GM12874 (cell line): ENCODE results near the gene RIT1.

Source experiments
- TF ChIP-seq, protein P1 (sequence below): IDR thresholded peaks from 2 replicates; pipeline ENCODE4 v1.5.1; 2011; ENCODE audit warnings: low read depth, mild to moderate bottlenecking, control low read depth, low read length, moderate library complexity; ENCODE audit not compliant: insufficient read depth

RIT1 gene

GRCh38 chr1:155888481-155888880 lies 22.7 kb downstream of the RIT1 start:
- TF ChIP-seq, protein P1, sequence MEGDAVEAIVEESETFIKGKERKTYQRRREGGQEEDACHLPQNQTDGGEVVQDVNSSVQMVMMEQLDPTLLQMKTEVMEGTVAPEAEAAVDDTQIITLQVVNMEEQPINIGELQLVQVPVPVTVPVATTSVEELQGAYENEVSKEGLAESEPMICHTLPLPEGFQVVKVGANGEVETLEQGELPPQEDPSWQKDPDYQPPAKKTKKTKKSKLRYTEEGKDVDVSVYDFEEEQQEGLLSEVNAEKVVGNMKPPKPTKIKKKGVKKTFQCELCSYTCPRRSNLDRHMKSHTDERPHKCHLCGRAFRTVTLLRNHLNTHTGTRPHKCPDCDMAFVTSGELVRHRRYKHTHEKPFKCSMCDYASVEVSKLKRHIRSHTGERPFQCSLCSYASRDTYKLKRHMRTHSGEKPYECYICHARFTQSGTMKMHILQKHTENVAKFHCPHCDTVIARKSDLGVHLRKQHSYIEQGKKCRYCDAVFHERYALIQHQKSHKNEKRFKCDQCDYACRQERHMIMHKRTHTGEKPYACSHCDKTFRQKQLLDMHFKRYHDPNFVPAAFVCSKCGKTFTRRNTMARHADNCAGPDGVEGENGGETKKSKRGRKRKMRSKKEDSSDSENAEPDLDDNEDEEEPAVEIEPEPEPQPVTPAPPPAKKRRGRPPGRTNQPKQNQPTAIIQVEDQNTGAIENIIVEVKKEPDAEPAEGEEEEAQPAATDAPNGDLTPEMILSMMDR = no peak

GRCh38 chr1:155884982-155885381 lies 26.2 kb downstream of the RIT1 start:
- TF ChIP-seq, protein P1 = no peak

DNA sequence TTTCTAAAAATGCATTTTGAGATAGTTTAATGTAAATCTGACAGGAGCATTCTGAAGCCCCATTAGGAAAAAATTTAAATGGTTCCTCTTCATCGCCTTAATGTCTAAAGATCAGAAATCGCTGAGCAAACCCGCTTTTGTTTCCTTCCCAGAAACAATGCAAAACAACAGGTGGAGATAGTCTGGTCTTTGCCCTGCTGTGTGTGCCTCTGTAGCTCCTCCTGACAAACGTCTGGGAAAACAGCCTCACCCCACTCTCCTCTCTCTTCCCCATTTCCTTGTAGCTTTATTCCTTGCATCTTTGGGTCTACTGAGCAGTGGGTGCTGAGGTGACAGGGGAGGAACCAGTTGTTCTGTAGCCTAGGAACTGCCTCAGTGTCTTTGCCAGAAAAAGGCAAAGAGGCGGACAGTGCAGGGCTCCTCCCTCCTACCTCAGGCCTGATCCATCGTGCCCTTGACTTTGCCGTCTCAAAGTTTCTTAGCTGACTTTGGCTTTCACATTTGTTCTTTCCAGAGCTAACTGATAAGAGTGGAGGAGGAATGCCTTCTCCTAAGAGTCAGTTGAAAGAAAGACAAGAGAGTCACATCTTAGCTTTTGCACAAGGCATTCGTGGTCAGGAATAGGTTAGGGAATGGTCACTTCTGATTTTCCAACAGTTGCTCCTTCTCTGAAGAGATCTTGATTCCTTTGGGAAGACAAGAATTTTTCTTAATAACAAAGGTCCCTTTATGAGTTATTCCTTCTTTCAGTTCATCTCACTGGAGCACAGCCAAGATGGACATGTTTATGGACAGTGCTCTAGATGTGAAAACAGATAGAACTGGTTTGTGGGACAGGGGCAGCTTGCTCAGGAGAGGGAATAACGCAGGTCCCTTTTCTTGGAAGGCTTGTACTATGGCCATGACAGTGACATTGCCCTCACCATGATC lies 26.9 kb downstream of the RIT1 start:
- TF ChIP-seq, protein P1 = no peak

DNA sequence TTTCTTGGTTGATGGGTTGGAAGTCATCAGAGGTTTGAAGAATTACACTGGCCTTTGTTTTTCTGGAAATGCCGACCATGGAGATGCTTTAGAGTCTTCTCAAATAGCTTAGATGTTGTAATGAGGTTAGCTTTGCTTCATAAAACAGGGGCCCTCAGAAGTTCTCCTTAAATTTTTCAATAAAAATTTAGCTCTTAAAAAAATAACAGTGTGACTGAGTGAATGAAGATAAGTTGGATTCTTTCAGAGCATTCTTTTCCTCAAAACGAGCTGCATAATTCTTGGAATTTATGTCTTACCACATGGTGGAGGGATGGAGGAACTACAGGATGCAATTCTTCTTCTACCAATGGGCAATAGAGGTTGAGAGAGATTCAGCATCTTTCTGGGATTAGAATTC lies 28.4 kb downstream of the RIT1 start:
- TF ChIP-seq, protein P1 = no peak

DNA sequence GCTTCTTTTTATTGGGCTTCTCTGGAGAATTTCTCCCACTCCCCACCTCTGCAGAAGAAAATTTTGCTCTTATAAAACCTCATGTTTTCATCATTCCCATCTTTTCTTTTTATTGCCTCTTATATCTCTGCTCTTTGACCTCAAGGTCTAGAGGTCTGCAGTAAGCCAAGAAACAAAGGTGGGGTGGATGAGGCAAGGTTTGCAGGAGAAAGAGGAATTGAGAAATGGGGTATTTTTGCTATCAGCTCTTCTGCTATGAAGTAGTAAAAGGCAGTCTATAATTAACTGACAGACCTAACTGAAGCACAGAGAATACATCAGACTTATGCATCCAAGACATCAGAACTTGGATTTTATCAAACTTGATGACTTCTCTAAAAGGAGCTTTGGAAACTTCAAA lies 28.9 kb downstream of the RIT1 start:
- TF ChIP-seq, protein P1 = no peak

DNA sequence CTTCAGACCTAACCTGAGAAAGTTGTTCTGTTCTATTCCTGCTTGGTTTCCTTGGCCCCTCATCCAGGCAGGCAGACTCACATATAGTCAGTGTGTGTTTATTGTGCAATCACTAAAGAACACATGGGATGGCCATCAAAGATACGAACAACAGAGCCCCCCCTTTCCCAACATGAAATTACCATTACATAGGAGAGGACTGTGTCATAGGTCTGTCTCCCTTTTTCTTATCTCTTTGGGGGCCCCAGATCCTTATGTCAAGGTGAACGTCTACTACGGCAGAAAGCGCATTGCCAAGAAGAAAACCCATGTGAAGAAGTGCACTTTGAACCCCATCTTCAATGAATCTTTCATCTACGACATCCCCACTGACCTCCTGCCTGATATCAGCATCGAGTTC lies 30.2 kb downstream of the RIT1 start:
- TF ChIP-seq, protein P1 = no peak

GRCh38 chr1:155880251-155880650 lies 30.9 kb downstream of the RIT1 start:
- TF ChIP-seq, protein P1 = no peak
